Endothelial cell of umbilical vein (primary cell): Measurements from ENCODE around the gene HELZ2. TPM values are rescaled to one million over a fixed set of nuclear protein-coding genes. Genes with fewer than 3 reads are reported as not detected.

Source experiments
- BruUV-seq: library from RNA; stranded (reverse); fragments of 400-500 nt; replicated peaks from 2 replicates; lab custom pipeline; 2021; lab: Mats Ljungman, UMichigan
- CTCF ChIA-PET: fragments of 300-600, 350-600 bp; sonication (Branson Sonifier 250); formaldehyde crosslinking; loops from one replicate; lab custom pipeline; 2021; ENCODE audit warnings: antibody characterized with exemption, inconsistent platforms; lab: Charles Lee
- POLR2A ChIA-PET: fragments of 300-600, 350-600 bp; sonication (Branson Sonifier 250); formaldehyde crosslinking; loops from one replicate; lab custom pipeline; 2021; ENCODE audit warnings: antibody characterized with exemption, inconsistent platforms; lab: Charles Lee
- DNase-seq: peaks from one replicate; pipeline ENCODE4 v3.0.0-alpha.2; 2011; ENCODE audit warnings: low read depth, low spot score
- FAIRE-seq: peaks from 2 replicates; lab custom pipeline; 2011; peaks lifted over from hg19 to GRCh38; lab: Jason Lieb, UNC
- H2AFZ ChIP-seq: 2 replicates; pipeline ENCODE4 v1.6.0; 2012; ENCODE audit warnings: low read depth, low read length, control low read depth, inconsistent platforms
- H3K27ac ChIP-seq: 2 replicates; pipeline ENCODE4 v1.5.1; 2011; ENCODE audit warnings: low read depth, mild to moderate bottlenecking, control low read depth, low read length, moderate library complexity; ENCODE audit not compliant: insufficient read depth
- H3K27me3 ChIP-seq, 2 experiments: 2 replicates each; pipeline versions ENCODE4 v1.6.0 to v1.6.1; 2011; ENCODE audit warnings: low read length in 2 of 2, mixed read lengths in 1 of 2; ENCODE audit not compliant: control insufficient read depth in 2 of 2, insufficient read depth in 2 of 2
- H3K36me3 ChIP-seq, 2 experiments: 2 replicates in 1 of 2; 3 replicates in 1 of 2; pipeline ENCODE4 v1.5.1; 2011; ENCODE audit warnings: low read length in 2 of 2, mild to moderate bottlenecking in 1 of 2, moderate library complexity in 1 of 2; ENCODE audit not compliant: control insufficient read depth in 2 of 2, insufficient read depth in 2 of 2; ENCODE audit errors: extremely low read depth in 1 of 2
- H3K4me1 ChIP-seq: 3 replicates; pipeline ENCODE4 v1.5.1; 2011; ENCODE audit warnings: mild to moderate bottlenecking, low read length; ENCODE audit not compliant: control insufficient read depth, insufficient read depth; ENCODE audit errors: extremely low read depth
- H3K4me2 ChIP-seq: 2 replicates; pipeline ENCODE4 v1.6.1; 2011; ENCODE audit warnings: low read length, control low read depth, mixed read lengths; ENCODE audit not compliant: insufficient read depth
- H3K4me3 ChIP-seq, 3 experiments: fragments of 200-600 bp in 1 of 3; sonication (generic), shearing (Covaris generic) in 1 of 3; replicated peaks in 1 of 3; 2 replicates each; pipeline ENCODE4 v1.5.1; 2011 to 2016; ENCODE audit warnings: control low read depth in 3 of 3, low read length in 3 of 3, mild to moderate bottlenecking in 2 of 3, inconsistent platforms in 1 of 3, low read depth in 1 of 3, moderate library complexity in 1 of 3; ENCODE audit not compliant: insufficient read depth in 1 of 3
- H3K79me2 ChIP-seq: 2 replicates; pipeline ENCODE4 v1.6.0; 2012; ENCODE audit warnings: low read length, inconsistent platforms; ENCODE audit not compliant: control insufficient read depth, insufficient read depth
- H3K9ac ChIP-seq: replicated peaks from 2 replicates; pipeline ENCODE3; 2011; ENCODE audit warnings: low read length, control low read depth; ENCODE audit not compliant: insufficient read depth; ENCODE audit errors: extremely low read depth
- H3K9me1 ChIP-seq: replicated peaks from 3 replicates; pipeline ENCODE4 v1.6.0; 2011; ENCODE audit warnings: mild to moderate bottlenecking, low read length; ENCODE audit not compliant: control insufficient read depth, insufficient read depth; ENCODE audit errors: extremely low read depth
- H3K9me3 ChIP-seq: replicated peaks from 2 replicates; pipeline ENCODE4 v1.5.1; 2012; ENCODE audit warnings: low read length, inconsistent platforms; ENCODE audit not compliant: control insufficient read depth, insufficient read depth
- H4K20me1 ChIP-seq: replicated peaks from 2 replicates; pipeline ENCODE3; 2011; ENCODE audit warnings: mild to moderate bottlenecking, low read length; ENCODE audit not compliant: control insufficient read depth, insufficient read depth; ENCODE audit errors: extremely low read depth
- CTCF ChIP-seq, 2 donors: IDR thresholded peaks; 1 replicate in 1 of 2; 2 replicates in 1 of 2; pipeline ENCODE4 v1.5.1; 2011; ENCODE audit warnings: low read length in 2 of 2, mild to moderate bottlenecking in 2 of 2, moderate library complexity in 2 of 2, control low read depth in 1 of 2, inconsistent platforms in 1 of 2, low read depth in 1 of 2; ENCODE audit not compliant: insufficient read depth in 1 of 2; ENCODE audit errors: extremely low read depth in 1 of 2
- EZH2 ChIP-seq: IDR thresholded peaks from 2 replicates; pipeline ENCODE4 v1.6.1; 2012; ENCODE audit warnings: borderline replicate concordance, low read depth, mild to moderate bottlenecking, moderate library complexity, low read length, inconsistent platforms; ENCODE audit not compliant: severe bottlenecking
- FOS ChIP-seq: IDR thresholded peaks from 2 replicates; pipeline ENCODE4 v1.6.1; 2011; ENCODE audit warnings: mild to moderate bottlenecking, low read length, moderate library complexity, borderline replicate concordance; ENCODE audit not compliant: insufficient read depth
- GATA2 ChIP-seq: IDR thresholded peaks from 2 replicates; pipeline ENCODE4 v1.7.0; 2011; ENCODE audit warnings: low read depth, mild to moderate bottlenecking, moderate library complexity, mixed read lengths, low read length; ENCODE audit not compliant: insufficient read length, insufficient read depth
- JUN ChIP-seq: IDR thresholded peaks from 2 replicates; pipeline ENCODE4 v1.6.1; 2011; ENCODE audit warnings: borderline replicate concordance, low read depth; ENCODE audit not compliant: insufficient read length, insufficient read depth
- MAX ChIP-seq: IDR thresholded peaks from 2 replicates; pipeline ENCODE4 v1.6.1; 2011; ENCODE audit not compliant: insufficient read depth, insufficient read length
- MYC ChIP-seq: IDR thresholded peaks from one replicate; pipeline ENCODE4 v1.6.1; 2011; ENCODE audit warnings: mild to moderate bottlenecking, low read depth, low read length
- POLR2A ChIP-seq: IDR thresholded peaks from 2 replicates; pipeline ENCODE4 v1.6.1; 2012; ENCODE audit warnings: low read depth, mild to moderate bottlenecking, control low read depth, low read length
- POLR2AphosphoS5 ChIP-seq: IDR thresholded peaks from 2 replicates; pipeline ENCODE4 v1.6.1; 2012; ENCODE audit warnings: low read depth, mild to moderate bottlenecking, control low read depth, low read length, moderate library complexity; ENCODE audit not compliant: insufficient read depth
- dilution Hi-C: fragments of 300-500 bp; cut with MboI; formaldehyde crosslinking; loops from one replicate; pipeline ENCODE4 v1.15.0; 2019; ENCODE audit warnings: low sequenced_read_pairs; ENCODE audit not compliant: extremely low pct_ligation_motif_present
- intact Hi-C: fragments of 100-400 bp; cut with micrococcal nuclease; formaldehyde crosslinking; loops from one replicate; pipeline ENCODE4 v1.10.0; 2022
- polyA plus RNA-seq, 4 experiments: library from polyadenylated mRNA; depleted of rRNA in 3 of 4; stranded (reverse) in 3 of 4; unstranded in 1 of 4; fragments of >200 nt; gene quantifications; 2 replicates each; pipeline versions ENCODE4 v1.2.1 to v1.2.3, GENCODE V29; 2011 to 2012; ENCODE audit warnings: missing spikeins in 1 of 4
- total RNA-seq: library from RNA; stranded (reverse); gene quantifications from 2 replicates; pipeline ENCODE4 v1.2.3, GENCODE V29; 2021

Gene HELZ2
- total and polyA plus RNA-seq, 2 donors (not counting 3 experiments of a cell fraction or from before 2014, with no cell fraction given): 10.6 to 33.2 TPM

GRCh38 chr20:63578224-63579016 lies 4.4 kb upstream of the HELZ2 start:
- no TSS peak for BruUV-seq
- H3K79me2 ChIP-seq: peaks cover 3% of the 10 kb centered on the region
- FAIRE-seq (no peak), DNase-seq (no peak)
- peaks cover 6% of the 10 kb centered on the region for H3K4me1 ChIP-seq
- H3K9me3 ChIP-seq: no peaks in the 10 kb centered on the region
- no peaks in the 10 kb centered on the region for H3K27me3 ChIP-seq
- no peak overlapping the region for H2AFZ ChIP-seq
- no peaks in the 10 kb centered on the region for H4K20me1 ChIP-seq
- no peak overlapping the region for H3K27ac ChIP-seq
- H3K4me2 ChIP-seq: no peak overlapping the region
- H3K9ac ChIP-seq: no peak overlapping the region
- intact Hi-C loops: no loop called here
- no peak overlapping the region for H3K4me3 ChIP-seq
- POLR2A ChIA-PET: no interaction called here
- H3K36me3 ChIP-seq: no peaks in the 10 kb centered on the region
- dilution Hi-C loops: no loop called here
- no peaks in the 10 kb centered on the region for H3K9me1 ChIP-seq
- CTCF ChIA-PET: interaction anchor here (0.5 kb wide), 1 partner anchor 401 kb away, joined by 4 read pairs; the partner anchor contains the start of gene SAMD10
- TF ChIP-seq CTCF (IDR thresholded peaks at IDR 0.05; ENCODE audit: extremely low read depth in 1 of 2, insufficient read depth in 1 of 2, low read depth in 1 of 2, low read length in 2 of 2) (no peak), POLR2AphosphoS5 (no peak), MAX (no peak), EZH2 (no peak), POLR2A (no peak), GATA2 (no peak), FOS (no peak), JUN (no peak), MYC (no peak)
